BE2C (cell line): Measurements from ENCODE around the gene NRP2.

Experiments used
- DNase-seq: peaks from one replicate; pipeline ENCODE4 v3.0.0-alpha.2; 2020
- H3K27me3 ChIP-seq: fragments of 250-450 bp; sonication (Bioruptor Pico); 2 replicates; pipeline ENCODE4 v1.5.1; 2020; ENCODE audit warnings: mild to moderate bottlenecking
- H3K36me3 ChIP-seq: fragments of 250-450 bp; sonication (Bioruptor Pico); 2 replicates; pipeline ENCODE4 v1.5.1; 2020; ENCODE audit warnings: mild to moderate bottlenecking
- H3K4me1 ChIP-seq: fragments of 250-450 bp; sonication (Bioruptor Pico); 2 replicates; pipeline ENCODE4 v1.5.1; 2020
- H3K4me3 ChIP-seq: 2 replicates; pipeline ENCODE4 v1.5.1; 2011; ENCODE audit warnings: low read depth, low read length
- H3K9me3 ChIP-seq: fragments of 250-450 bp; sonication (Bioruptor Pico); 2 replicates; pipeline ENCODE4 v1.5.1; 2020
- TF ChIP-seq, protein P1 (sequence below): IDR thresholded peaks from 2 replicates; pipeline ENCODE4 v1.5.1; 2012; ENCODE audit warnings: mild to moderate bottlenecking, low read depth, low read length

Gene NRP2

GRCh38 chr2:205800224-205800623 lies 117.9 kb downstream of the NRP2 start:
- H3K9me3 ChIP-seq, result no peaks in the 10 kb centered on the region
- H3K27me3 ChIP-seq, result no peaks in the 10 kb centered on the region
- no peak overlapping the region for H3K4me3 ChIP-seq
- TF ChIP-seq, protein P1, sequence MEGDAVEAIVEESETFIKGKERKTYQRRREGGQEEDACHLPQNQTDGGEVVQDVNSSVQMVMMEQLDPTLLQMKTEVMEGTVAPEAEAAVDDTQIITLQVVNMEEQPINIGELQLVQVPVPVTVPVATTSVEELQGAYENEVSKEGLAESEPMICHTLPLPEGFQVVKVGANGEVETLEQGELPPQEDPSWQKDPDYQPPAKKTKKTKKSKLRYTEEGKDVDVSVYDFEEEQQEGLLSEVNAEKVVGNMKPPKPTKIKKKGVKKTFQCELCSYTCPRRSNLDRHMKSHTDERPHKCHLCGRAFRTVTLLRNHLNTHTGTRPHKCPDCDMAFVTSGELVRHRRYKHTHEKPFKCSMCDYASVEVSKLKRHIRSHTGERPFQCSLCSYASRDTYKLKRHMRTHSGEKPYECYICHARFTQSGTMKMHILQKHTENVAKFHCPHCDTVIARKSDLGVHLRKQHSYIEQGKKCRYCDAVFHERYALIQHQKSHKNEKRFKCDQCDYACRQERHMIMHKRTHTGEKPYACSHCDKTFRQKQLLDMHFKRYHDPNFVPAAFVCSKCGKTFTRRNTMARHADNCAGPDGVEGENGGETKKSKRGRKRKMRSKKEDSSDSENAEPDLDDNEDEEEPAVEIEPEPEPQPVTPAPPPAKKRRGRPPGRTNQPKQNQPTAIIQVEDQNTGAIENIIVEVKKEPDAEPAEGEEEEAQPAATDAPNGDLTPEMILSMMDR, result no peak
- no peaks in the 10 kb centered on the region for H3K36me3 ChIP-seq
- H3K4me1 ChIP-seq, result no peaks in the 10 kb centered on the region
- no peak for DNase-seq

GRCh38 chr2:205800773-205801172 lies 118.5 kb downstream of the NRP2 start:
- Histone ChIP-seq H3K4me1 (no peaks in the 10 kb centered on the region), H3K4me3 (no peak overlapping the region), H3K27me3 (no peaks in the 10 kb centered on the region), H3K36me3 (no peaks in the 10 kb centered on the region), H3K9me3 (no peaks in the 10 kb centered on the region)
- no peak for DNase-seq
- TF ChIP-seq, protein P1, result no peak

GRCh38 chr2:205802065-205802464 lies 119.8 kb downstream of the NRP2 start:
- peak; percentile 46 for DNase-seq
- Histone ChIP-seq H3K4me1 (no peaks in the 10 kb centered on the region), H3K4me3 (no peak overlapping the region), H3K27me3 (no peaks in the 10 kb centered on the region), H3K36me3 (no peaks in the 10 kb centered on the region), H3K9me3 (no peaks in the 10 kb centered on the region)
- TF ChIP-seq, protein P1, result no peak

- DNase-seq, result no peak
- no peaks in the 10 kb centered on the region for H3K4me1 ChIP-seq
- H3K9me3 ChIP-seq, result no peaks in the 10 kb centered on the region
- H3K36me3 ChIP-seq, result no peaks in the 10 kb centered on the region
- no peaks in the 10 kb centered on the region for H3K27me3 ChIP-seq
- TF ChIP-seq, protein P1, result no peak
- no peak overlapping the region for H3K4me3 ChIP-seq
Observed at GRCh38 chr2:205802941-205803340, 120.6 kb downstream of the NRP2 start.

- no peaks in the 10 kb centered on the region for H3K9me3 ChIP-seq
- no peaks in the 10 kb centered on the region for H3K4me1 ChIP-seq
- H3K4me3 ChIP-seq, result no peak overlapping the region
- no peak for DNase-seq
- H3K27me3 ChIP-seq, result no peaks in the 10 kb centered on the region
- TF ChIP-seq, protein P1, result no peak
- no peaks in the 10 kb centered on the region for H3K36me3 ChIP-seq
Observed at GRCh38 chr2:205803500-205803899, 121.2 kb downstream of the NRP2 start.

DNA sequence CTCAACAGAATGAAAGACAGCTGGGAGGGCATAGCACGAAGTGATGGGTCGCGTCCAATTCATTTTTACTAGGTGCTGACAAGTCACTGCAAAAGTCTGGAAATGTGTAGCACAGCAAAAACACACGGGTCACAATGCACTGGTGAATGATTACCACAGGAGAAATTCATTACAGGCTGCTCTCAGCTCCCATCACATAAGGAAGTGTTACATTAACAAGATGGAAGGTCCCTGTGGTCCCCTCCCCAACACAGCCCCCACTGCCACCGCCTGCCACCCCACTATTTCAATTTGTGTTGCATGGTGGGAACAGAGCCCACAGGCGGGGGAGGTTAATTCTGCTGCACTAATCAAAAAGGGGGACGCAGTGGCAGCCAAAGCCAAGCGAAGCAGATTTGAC lies 122.8 kb downstream of the NRP2 start:
- Histone ChIP-seq H3K36me3 (no peaks in the 10 kb centered on the region), H3K27me3 (no peaks in the 10 kb centered on the region), H3K9me3 (no peaks in the 10 kb centered on the region), H3K4me3 (no peak overlapping the region), H3K4me1 (no peaks in the 10 kb centered on the region)
- TF ChIP-seq, protein P1, result no peak
- no peak for DNase-seq
